GM13977 (cell line): ENCODE measurements around the gene DTNB.

Experiments used
- DNase-seq: peaks from one replicate; pipeline ENCODE4 v3.0.0; 2012; ENCODE audit warnings: low spot score
- in situ Hi-C: fragments of 300-500 bp; cut with MboI; formaldehyde crosslinking; loops from one replicate; pipeline ENCODE4 v1.12.0; 2022; ENCODE audit warnings: low sequenced_read_pairs, low pct_unique_long_range_greater_than_20kb, mixed read lengths, inconsistent platforms; ENCODE audit not compliant: unreplicated experiment
- TF ChIP-seq, protein P1 (sequence below): IDR thresholded peaks from 2 replicates; pipeline ENCODE4 v1.5.1; 2012; ENCODE audit warnings: mild to moderate bottlenecking, control low read depth; ENCODE audit not compliant: insufficient read depth; ENCODE audit errors: extremely low read depth, missing control alignments

The DTNB gene

DNA sequence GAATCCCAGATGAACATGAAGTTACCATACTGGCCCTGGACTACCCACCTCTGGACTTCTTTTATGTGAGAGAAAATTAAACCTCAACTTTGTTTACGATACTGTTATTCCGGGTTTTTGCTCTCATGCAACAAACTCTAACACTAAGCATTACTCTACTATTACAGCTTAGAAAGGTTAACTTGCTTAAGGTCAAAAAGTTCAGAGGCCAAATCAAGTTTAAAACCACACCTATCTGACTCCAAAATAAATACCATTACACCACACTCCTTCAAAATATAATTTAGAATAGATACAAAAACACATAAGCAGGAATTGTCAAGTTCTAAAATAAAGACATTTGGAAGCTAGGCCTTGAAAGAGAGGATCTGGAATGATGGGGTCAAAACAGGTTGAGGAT, 75.0 kb downstream of the DTNB start:
- no peak for DNase-seq
- TF ChIP-seq, protein P1, sequence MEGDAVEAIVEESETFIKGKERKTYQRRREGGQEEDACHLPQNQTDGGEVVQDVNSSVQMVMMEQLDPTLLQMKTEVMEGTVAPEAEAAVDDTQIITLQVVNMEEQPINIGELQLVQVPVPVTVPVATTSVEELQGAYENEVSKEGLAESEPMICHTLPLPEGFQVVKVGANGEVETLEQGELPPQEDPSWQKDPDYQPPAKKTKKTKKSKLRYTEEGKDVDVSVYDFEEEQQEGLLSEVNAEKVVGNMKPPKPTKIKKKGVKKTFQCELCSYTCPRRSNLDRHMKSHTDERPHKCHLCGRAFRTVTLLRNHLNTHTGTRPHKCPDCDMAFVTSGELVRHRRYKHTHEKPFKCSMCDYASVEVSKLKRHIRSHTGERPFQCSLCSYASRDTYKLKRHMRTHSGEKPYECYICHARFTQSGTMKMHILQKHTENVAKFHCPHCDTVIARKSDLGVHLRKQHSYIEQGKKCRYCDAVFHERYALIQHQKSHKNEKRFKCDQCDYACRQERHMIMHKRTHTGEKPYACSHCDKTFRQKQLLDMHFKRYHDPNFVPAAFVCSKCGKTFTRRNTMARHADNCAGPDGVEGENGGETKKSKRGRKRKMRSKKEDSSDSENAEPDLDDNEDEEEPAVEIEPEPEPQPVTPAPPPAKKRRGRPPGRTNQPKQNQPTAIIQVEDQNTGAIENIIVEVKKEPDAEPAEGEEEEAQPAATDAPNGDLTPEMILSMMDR: no peak
- in situ Hi-C loops: no loop called here

DNA sequence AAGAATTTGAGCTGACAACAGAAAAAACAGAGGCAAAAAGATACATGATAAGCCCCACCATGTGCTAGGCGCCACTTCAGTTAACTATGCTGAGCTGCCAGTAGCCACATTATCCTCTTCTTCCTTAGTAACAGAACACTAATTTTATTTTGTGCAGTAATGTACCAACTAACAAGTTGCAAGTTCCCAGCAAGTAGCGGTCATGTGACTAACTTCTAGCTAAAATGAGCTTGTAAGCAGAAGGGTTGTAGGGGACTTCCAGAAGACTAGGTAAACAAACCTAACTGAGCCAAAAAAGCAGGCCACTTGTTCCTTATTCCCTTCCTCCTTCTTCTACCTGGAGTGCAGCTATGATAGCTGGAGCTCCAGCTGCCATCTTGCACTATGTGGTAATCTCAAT, 75.5 kb downstream of the DTNB start:
- TF ChIP-seq, protein P1: no peak
- in situ Hi-C loops: no loop called here
- no peak for DNase-seq

DNA sequence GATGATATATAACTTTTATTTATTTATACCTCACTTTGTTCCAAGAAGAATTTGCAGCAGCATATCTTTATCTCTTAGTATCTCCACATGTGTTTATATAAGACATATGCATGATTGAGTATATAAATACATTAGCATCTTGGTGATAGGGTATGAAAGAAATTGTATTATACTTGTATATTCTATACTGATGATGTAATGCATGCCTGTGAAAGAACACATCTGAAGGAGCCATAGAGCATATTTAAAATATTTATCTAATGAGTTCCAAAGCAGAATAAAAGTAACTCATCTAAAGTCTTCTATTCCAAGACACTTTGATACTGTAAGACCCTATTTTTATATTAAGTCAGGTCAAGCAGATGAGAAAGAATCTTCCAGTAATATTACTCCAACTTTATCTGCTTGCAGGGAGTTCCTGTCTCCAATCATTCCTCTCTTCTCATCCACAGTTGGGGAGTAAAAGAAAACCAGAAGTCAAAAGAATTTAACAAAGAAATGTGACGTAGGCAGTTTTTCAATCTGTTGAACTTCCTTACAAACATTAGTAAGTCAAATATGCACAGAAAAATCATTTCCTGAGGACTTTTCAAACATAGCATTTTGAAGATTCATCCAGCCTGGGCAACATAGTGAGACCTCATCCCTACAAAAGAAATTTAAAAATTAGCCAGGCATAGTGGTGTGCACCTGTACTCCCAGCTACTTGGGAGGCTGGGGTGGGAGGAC, 76.7 kb downstream of the DTNB start:
- in situ Hi-C loops: no loop called here
- TF ChIP-seq, protein P1: no peak
- DNase-seq: no peak

DNA sequence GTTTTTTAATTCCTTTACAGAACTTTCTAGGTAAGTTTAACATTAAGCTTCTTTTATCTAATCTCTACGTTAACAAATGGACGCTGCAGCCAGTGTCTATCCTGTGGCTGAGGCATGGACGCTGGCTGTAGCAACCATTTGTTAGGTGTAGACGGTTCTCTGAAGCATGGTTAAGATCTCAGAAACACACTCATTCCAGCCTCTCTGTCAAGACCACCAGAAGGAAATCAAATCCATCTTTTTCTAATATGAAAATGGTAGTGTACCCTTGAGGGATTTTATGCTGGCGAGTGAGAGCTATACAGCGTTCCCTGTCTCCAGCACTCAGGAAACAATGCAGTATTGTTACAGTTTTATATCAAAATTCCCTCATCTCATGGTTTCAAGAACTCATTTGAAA, 78.0 kb downstream of the DTNB start:
- TF ChIP-seq, protein P1: no peak
- no peak for DNase-seq
- in situ Hi-C loops: no loop called here

DNA sequence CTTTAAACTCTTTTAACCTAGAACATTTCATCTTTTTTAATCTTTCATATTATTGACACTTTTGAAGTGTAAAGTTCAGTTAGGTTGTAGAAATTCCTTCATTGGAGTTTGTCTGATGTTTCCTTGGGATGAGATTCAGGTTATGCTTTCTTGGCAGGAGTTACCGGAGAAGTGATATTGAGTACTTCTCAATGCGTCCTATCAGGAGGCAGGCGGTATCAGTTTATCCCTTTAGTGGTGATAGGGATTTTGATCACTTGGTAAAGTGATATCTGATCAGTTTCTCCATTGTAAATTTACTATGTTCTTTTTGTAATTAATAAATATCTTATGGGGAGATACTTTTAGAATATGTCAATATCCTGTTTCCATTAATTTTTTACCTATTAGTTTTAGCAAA, 78.4 kb downstream of the DTNB start:
- in situ Hi-C loops: no loop called here
- TF ChIP-seq, protein P1: no peak
- no peak for DNase-seq

DNA sequence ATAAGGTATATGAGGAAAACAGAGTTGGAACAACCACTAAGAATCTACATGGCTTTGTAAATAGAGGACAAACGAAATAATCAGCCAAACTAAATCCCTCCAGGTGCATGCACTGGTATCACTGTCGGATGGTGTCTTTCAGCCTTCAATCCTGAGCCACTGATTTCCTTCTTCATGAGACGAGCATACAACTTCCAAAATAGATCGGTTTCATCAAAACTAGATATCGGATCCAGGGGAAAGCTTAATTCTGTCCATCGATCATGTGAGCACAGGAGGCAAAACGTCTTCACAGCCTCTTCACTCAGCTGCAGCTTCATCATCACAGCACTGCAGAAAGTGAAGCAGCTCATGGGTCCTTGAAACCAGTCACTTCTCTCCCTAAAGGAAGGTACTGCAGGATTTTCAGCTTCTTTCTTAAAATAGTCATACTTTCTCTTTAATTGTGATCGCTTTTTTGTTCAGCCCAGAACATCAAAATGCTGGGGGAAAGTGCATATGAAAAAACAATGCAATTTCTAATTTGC, 80.5 kb downstream of the DTNB start:
- TF ChIP-seq, protein P1: no peak
- in situ Hi-C loops: no loop called here
- no peak for DNase-seq
